ENCODE results near the gene STON2. TPM values are rescaled to one million over a fixed set of nuclear protein-coding genes. Genes with fewer than 3 reads are reported as not detected.

Gene STON2
- total and polyA plus RNA-seq, 2 of the 13 experiments (the other 11 are each of a cell fraction or from before 2014, with no cell fraction given), result 2.1 to 11.0 TPM

GRCh38 chr14:81440041-81440440 is 39.9 kb upstream of the STON2 start:
- no peak overlapping the region for H3K27ac ChIP-seq (ENCODE audit: extremely low read length, insufficient read depth, low read length)
- intact Hi-C loops (cut with micrococcal nuclease; ENCODE audit: unreplicated experiment) (no loop called here), in situ Hi-C loops (cut with HindIII; ENCODE audit: extremely low pct_ligation_motif_present, low pct_unique_long_range_greater_than_20kb) (no loop called here)
- no peak overlapping the region for H3K4me3 ChIP-seq (replicated peaks in 1 of 3; ENCODE audit: insufficient read depth in 1 of 3, low read depth in 2 of 3, low read length in 3 of 3)
- ATAC-seq, result no peak
- no TSS peak for BruUV-seq (replicated peaks)
- H3K36me3 ChIP-seq (replicated peaks in 1 of 2; ENCODE audit: control insufficient read depth in 1 of 2, insufficient read depth in 2 of 2, low read length in 2 of 2), result no peaks in the 10 kb centered on the region
- no peaks in the 10 kb centered on the region for H4K20me1 ChIP-seq (ENCODE audit: insufficient read depth, low read length)
- no peaks in the 10 kb centered on the region; a peak in 2 of 5 replicates for H3K27me3 ChIP-seq (ENCODE audit: control insufficient read depth in 1 of 2, insufficient read depth in 2 of 2, low read length in 2 of 2)
- no peak overlapping the region for H3K4me2 ChIP-seq (ENCODE audit: low read depth, low read length)
- FAIRE-seq, result no peak
- H3K9ac ChIP-seq (ENCODE audit: insufficient read depth, low read depth, low read length), result no peak overlapping the region
- no peaks in the 10 kb centered on the region for H3K79me2 ChIP-seq (ENCODE audit: insufficient read depth, low read length)
- WGBS (ENCODE audit: low lambda C conversion rate), result 5% methylated on average over 3 of the region's 3 CpGs
- H2AFZ ChIP-seq (ENCODE audit: low read length), result no peak overlapping the region
- no peaks in the 10 kb centered on the region for H3K9me3 ChIP-seq (ENCODE audit: low read length)
- CTCF ChIA-PET (ENCODE audit: low intra/inter-chr PET ratio, low total read pairs), result no interaction called here
- peaks cover 13% of the 10 kb centered on the region for H3K4me1 ChIP-seq (ENCODE audit: insufficient read depth, low read length)
- POLR2A ChIA-PET, result no interaction called here
- TF ChIP-seq BRD4 (CRISPR knock-in tag; IDR thresholded peaks at IDR 0.05) (no peak), ZNF142 (CRISPR knock-in tag; IDR thresholded peaks at IDR 0.05) (no peak), KAT8 (CRISPR knock-in tag; IDR thresholded peaks at IDR 0.05) (no peak), ZNF883 (CRISPR knock-in tag; IDR thresholded peaks at IDR 0.05; ENCODE audit: not compliant biosample characterization) (no peak), CC2D1A (CRISPR knock-in tag; IDR thresholded peaks at IDR 0.05) (no peak), SP1 (IDR thresholded peaks at IDR 0.05) (no peak), SP1 (CRISPR knock-in tag; IDR thresholded peaks at IDR 0.05) (no peak), GABPB1 (CRISPR knock-in tag; IDR thresholded peaks at IDR 0.05) (no peak), KDM6A (CRISPR knock-in tag; IDR thresholded peaks at IDR 0.05; ENCODE audit: low read depth) (no peak), KLF11 (CRISPR knock-in tag; IDR thresholded peaks at IDR 0.05) (no peak), ZBTB38 (CRISPR knock-in tag; IDR thresholded peaks at IDR 0.05) (no peak), MAFK (conservative IDR thresholded peaks at IDR 0.05 in 1 of 2, IDR thresholded peaks at IDR 0.05 in 1 of 2; ENCODE audit: low read length in 2 of 2) (no peak)
- DNase-seq (ENCODE audit: low spot score), result no peak
